Skin of body (tissue), 2 donors: Measurements from ENCODE around the gene POU3F1. TPM values are rescaled to one million over a fixed set of nuclear protein-coding genes. Genes with fewer than 3 reads are reported as not detected.

Source experiments
- DNase-seq: peaks from one replicate; lab custom pipeline; 2025; lab: John Stamatoyannopoulos, UW
- total RNA-seq: library from RNA; depleted of rRNA; stranded (reverse); fragments of >200 nt; gene quantifications from one replicate; pipeline ENCODE4 v1.2.3, GENCODE V29; 2014

The POU3F1 gene
- total RNA-seq, 1 donor from 2014 or later, result 3.6 TPM

DNA sequence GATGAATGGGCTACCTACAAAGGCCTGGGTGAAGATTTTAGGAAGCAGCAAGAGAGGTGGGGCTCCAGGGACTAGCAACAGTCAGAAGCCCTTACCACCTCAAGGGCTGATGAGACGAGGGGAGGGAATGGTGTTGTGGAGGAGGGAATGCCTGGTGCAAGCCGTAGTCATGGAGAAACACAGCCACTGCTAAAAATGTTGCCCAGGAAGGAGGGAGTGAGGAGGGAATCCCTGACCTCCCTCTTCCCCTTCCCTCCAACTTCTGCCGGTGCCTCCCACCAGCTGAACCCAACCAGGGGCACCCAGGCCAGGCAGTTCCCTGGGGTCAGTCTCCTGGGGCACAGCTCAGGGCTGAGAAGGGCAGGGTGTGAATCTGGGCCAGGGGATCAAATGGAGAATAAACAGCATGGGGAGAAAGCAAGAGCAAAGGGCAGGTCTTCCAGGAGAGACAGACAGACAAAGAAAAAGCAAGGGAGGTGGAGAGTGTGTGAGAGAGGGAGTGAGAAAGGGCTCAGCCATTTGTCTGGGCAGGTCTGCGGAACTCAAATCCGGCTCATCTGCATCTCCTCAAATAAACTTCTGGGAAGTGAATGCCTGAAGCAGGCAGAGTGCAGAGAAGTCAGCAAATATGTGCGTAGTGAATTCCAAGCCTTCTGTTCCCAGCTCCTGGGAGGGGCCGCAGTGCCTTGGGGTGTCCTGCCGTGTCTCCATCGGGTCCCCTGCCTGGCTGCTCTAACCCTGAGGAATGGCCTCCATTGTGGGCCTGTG, 27.1 kb upstream of the POU3F1 start:
- no peak for DNase-seq

DNA sequence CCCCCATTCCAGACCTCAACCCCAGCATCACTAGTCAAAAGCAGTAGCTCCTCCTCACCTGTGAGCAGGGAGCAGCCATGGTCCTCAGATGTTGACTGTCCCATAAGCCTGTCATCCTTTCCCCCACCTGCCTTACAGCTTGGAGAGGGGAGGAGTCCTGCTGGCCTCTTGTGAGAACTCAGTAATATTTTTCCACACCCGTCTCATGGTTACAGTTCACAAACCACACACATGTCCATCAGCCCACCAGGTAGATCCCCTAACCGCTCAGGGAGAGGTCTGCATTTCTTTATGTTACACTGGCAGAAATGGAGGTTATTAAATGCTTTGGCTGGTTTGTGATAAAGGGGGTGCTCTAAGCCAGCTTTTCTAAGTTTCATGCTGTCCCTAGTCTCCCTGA, 26.3 kb upstream of the POU3F1 start:
- no peak for DNase-seq

DNA sequence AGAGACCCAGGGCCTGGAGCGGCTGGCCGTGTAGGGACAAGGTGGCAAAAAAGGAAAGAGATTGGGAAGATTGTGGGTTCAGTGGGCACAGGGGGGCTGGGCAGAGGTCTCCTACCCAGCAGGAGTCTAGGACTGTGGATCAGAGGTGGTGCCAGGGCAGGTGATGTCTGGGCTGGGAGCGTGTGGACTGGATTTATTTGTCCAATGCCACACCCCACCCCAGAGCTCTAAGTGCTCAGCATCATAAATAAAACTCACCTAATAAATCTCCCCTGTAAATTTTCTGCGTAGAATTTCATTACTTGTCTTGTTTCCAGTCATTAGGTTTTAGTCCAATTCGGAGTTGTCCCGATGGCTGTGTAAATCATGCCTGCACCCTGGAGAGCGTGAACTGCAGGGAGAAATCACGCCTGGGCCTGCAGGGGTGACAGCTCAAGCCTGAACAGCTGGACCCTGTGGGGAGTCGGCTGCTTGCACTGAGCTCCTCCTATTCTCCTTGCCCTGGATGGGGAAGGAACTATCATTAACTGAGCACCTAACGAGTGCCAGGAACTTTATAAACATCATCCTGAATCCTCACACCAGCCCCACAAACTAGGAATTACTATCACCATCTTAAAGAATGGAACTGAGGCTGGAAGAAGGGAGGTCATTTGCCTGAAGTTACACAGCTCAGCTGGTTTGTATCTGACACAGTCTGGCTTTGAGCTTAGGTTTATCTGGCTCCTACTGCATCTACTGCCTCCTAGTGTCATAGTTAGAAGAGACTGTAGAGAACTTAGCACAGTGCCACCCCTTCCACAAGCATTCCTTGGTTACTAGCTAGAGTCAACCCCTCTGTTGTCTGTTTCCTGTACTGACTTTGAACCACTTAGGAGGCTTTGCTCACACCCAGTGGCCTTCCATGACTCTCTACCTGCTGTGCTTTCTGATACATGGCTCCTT, 25.0 kb upstream of the POU3F1 start:
- no peak for DNase-seq

DNA sequence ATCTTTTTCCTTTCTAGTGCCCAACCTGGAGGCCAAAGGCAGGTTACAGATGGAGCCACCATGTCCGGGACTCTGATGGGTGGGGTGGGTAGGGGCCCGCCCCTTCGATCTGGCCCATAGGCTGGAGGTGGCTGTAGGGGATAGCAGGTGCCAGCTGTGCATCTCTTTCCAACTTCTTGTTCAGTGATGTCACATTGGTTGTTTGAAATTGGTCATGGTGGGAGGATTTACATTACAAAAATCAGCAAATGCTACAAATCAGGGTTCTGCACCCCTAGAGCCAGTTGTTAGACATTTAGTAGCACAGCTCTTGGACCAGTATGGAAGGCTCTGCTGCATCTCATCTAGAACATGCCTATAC, 22.4 kb upstream of the POU3F1 start:
- DNase-seq, result no peak

DNA sequence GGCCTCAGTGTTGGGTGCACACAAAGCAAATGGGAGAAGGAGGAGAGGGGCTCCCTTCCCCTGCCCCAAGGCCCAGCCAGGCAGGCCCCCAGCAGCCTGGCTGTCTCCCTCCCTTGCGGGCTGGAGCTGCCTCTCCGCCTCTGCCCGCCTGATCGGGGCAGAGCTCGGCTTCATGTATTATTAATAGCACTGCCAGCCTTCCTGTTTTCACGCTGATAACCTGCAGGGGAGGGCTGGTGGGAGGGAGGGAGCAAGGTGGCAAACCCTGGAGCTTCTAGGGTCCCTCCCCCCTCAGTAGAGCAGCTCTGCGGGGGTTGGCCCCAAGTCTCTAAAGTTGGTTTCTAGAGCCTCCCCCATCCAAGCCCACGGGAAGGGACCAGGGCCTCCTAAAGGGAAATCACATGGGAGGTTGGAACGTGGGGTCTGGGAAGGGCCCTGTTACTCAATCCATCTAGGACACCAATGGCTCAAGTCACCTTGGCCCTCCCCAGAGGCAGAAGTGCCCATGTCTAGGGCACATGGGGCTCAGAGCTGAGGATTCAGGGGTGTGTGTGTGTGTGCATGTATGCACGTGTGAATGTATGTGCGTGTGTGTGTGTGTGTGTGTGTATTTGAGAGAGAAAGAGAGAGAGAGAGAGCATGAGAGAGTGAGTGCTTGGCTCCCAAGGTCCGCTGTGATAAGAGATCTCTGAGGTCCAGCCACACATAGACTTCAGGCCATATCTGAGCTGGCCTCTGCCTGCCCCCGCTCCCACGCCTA, 21.8 kb upstream of the POU3F1 start:
- no peak for DNase-seq

GRCh38 chr1:38064197-38064903, 17.8 kb upstream of the POU3F1 start:
- no peak for DNase-seq

DNA sequence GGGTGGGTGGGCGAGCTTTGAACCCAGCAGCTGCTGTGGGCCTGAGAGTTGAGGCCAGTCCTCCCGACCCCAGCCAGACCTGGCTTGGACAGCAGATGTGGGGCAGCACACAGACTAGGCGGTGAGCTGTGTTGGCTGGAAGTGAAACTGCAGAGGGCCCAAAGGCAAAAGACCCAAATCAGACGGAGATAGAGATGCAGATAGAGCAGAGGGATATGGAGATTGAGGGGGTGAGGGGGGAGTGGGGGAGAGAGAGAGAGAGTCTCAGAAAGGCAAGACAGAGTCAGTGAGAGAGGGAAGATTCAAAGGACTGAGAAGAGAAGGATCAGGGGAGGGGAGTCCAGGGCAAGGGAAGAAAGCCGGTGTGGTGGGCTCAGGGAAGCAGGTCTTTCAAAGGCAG, 17.0 kb upstream of the POU3F1 start:
- no peak for DNase-seq

DNA sequence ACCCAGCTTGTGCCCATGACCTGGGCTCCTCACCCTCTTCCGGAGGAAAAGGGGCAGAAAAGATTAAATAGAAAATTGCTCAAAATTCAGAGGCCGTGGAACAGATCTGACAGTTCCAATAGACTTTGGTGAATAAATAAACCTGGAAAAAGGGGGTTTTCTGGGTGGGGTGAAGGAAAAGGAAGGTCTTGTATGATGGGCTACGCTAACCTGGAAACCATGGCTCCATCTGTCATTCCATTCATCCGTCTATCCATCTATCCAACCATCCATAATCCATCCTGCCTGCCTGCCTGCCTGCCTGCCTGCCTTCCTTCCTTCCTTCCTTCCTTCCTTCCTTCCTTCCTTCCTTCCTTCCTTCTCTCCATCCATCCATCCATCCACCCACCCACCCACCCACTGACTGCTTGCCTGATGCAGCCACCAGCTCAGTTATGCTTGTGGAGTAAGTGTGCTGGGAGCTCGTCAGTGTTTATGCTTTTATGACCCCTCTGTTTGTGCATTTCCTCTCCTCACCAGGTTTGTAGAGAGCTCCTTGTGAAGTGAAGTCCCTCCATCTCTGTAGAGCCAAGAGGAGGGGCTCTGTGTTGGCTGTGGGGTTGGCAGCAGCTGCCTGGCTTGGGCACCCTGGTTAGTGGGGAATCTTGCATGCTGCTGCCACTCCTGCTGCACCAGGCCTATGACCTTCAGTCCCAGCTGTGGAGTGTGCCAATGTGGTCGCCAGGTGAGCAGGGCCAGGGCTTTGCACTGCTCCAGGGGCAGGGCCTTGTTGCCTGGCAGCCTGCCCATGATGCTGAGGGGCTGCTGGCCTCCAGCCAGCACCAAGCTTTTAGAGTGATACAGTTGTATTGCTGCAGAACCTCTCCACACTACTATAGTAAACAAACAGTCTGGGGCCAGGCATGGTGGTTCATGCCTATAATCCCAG, 16.0 kb upstream of the POU3F1 start:
- no peak for DNase-seq

DNA sequence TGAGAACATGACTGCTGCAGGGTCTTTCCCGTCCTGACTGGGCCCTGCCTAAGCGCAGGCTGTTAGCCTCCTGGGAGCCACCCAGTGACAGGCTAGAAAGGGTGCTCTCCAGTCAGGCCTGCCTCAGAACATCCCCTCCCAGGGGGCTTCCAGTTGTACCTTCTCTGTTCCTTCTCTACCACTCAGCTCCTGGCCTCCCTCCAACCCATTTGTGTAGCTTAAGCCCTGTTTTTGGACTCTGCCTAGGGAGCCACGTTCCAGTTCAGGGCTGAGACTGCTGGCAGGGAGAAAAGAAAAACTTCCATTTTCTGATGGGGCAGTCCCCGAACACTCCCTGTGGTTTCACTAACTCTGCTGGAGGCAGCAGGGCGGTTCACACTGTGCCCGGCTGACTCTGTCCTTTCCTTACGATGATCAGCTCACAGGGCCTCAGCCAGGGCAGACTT, 15.3 kb upstream of the POU3F1 start:
- no peak for DNase-seq

DNA sequence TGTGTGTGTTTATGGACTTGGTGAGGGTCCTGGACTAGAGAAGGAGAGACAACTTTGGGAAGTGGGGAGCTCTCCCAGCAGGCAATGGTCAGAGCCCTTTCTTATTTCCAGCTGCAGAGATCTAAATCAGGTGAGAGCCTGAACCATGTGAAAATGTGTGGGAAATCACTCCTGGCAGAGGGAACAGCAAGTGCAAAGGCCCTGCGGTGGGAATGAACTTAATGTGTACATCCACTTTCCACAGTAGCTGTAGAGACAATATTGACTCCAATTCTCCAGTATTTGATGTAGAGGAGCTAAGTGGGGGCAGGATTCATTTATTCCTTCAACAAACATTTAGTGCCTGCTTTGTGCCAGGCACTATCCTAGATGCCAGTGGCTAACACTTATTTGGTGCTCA, 14.7 kb upstream of the POU3F1 start:
- no peak for DNase-seq

GRCh38 chr1:38060498-38060897, 13.9 kb upstream of the POU3F1 start:
- no peak for DNase-seq

DNA sequence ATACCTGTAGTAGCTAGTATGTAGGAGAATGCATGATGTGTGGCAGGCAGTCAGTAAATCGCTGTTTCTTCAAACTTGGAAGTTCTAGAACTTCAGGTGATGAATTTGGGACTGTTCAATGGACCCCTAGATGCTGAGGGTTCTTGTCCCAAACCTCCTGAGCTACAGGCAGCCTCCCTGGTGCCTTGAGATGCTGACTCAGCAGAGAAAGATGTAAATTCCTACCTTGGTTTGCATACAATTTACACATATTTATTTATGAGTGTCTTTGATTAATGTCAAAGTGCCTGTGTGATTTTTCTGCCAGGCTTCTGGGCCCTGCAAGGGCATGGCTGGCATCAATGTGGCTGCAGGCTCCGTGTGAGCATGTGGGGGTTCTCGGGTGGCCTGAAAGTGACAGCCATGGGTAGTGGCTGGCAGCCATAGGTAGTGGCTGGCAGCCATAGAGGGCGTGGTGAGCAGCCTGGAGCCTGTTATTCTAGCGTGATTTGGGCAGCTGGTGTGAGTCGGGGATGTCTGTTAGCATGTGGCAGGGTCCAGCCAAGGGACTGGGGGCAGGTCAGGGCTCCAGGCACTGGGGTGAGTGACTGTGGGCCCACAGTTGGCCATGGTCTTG, 13.2 kb upstream of the POU3F1 start:
- DNase-seq, result no peak

- no peak for DNase-seq
Measured at GRCh38 chr1:38055965-38056364, 9.4 kb upstream of the POU3F1 start.

- no peak for DNase-seq
Measured at GRCh38 chr1:38055398-38055797, 8.8 kb upstream of the POU3F1 start.

DNA sequence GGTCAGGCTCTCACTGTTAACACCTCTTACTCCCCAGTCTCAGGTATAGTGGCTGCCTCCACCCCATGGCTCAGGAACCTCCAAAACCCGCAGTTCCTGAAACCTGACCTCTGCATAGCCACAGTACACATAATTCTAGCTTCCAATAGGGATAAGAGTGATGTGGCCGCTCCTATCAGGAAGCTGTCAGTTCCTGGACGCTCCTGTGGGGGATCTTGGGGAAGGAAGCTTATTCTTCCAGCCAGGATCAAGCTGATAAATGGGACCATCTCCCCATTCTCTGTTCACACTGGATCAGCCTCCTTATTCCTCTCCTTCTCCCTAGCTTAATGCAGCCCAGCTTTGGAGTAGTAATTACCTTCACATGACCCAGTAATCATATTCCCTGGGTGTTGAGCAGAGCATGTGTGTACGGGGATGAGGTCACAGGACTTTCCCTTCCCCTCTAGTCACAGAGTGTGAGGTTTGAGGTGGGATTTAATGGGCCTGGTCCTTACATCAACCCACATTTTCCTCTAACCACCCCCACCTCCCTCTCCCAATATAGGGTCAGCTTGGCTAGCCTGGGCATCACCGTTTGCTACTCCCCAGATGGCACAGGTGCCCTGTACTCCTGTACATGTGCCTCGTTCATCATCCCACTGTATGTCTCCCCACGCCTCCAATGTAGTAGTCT, 7.0 kb upstream of the POU3F1 start:
- no peak for DNase-seq

DNA sequence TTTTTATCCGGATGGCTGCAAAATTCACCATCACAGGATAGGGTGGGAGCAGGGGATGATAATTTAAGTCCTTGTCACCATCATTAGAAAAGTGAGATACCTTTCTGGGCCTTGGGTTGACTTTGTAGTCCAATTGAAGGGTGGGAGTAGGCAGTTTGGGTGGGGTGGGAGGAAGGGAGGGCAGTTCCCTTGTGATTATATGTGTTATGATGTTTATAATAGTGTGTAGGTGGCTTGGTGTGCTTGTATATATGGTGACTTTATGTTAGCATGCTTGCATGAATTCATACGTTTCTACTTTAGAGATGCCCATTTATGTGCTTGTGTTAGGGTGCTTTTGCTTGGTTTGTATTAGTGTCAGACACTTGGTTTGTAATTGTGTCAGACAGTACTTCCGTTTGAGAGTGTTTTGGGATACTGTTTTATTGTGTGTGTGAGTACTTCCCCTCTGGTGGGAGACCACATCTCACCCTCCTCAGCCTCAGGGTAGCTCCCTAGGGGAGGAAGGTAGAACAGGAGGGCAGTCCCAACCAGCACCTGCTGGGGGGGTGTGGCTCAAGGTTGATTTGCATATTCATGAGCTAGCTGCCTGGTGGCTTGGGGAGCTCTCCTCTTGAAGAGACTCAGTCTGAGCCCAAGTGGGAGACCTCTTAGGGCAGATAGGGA, 6.3 kb upstream of the POU3F1 start:
- DNase-seq, result no peak

- DNase-seq, result no peak
Measured at GRCh38 chr1:38051079-38051543, 4.5 kb upstream of the POU3F1 start.

DNA sequence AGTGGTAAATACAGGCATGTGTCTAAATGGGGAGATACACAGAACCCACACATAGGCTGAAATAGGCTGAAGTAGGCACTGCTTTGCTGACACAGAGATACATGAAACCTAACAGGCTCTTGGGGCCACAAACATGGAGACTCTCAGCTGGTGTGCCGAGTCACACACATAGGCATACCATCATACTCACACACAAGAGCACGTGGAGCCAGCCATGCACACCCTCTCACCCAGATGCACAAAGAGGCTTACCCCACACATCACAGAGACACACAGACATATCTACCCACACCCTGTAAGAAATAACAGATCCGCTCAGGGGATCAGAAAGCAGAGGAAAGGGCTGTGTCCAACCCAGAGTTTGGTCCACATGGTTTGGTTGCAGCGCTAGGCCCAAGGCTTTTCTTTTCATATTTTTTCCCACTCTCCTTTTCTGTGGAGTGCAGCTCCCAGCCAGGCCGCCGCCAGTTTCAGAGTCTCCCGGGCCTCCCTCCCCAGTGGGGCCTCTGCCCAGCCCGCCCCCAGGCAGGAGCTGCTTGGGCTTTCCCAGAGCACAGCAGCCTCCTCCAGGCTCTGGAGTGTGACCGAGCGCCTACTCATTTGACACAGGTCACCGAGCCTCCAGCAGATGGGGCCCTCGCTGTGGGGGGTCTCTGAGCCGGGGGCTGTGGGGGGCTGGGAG, 3.9 kb upstream of the POU3F1 start:
- DNase-seq, result no peak
